Body of pancreas (tissue), 4 donors: ENCODE results near the gene FSTL1.

Experiments used
- CTCF ChIP-seq, 7 experiments: fragments of 450-650 bp in 4 of 7; fragments of 200-600 bp in 3 of 7; sonication (generic) in 3 of 7; IDR thresholded peaks; one replicate each; pipeline ENCODE4 v1.5.1; 2016 to 2019; ENCODE audit warnings: antibody characterized with exemption in 7 of 7
- POLR2A ChIP-seq, 3 donors: fragments of 450-650 bp; IDR thresholded peaks; one replicate each; pipeline ENCODE4 v1.6.1; 2016; ENCODE audit warnings: antibody characterized with exemption in 3 of 3, mild to moderate bottlenecking in 2 of 3

GRCh38 chr3:120349855-120350125 lies 101.0 kb downstream of the FSTL1 start:
- TF ChIP-seq CTCF (IDR thresholded peaks at IDR 0.05): no peak
- no peak for TF ChIP-seq POLR2A (IDR thresholded peaks at IDR 0.05)
